K562 (cell line): ENCODE measurements around the gene KLK15. TPM values are rescaled to one million over a fixed set of nuclear protein-coding genes. Genes with fewer than 3 reads are reported as not detected.

Experiments
- CREB1 ChIP-seq, 2 experiments: sonication (generic) in 1 of 2; formaldehyde crosslinking in 1 of 2; IDR thresholded peaks; 2 replicates each; pipeline versions ENCODE4 v1.6.1 to v1.8.0; 2012 to 2022; ENCODE audit warnings: inconsistent platforms in 1 of 2, mild to moderate bottlenecking in 1 of 2, missing genetic modification reagents in 1 of 2, moderate library complexity in 1 of 2
- CTBP1 ChIP-seq: fragments of 450-650 bp; IDR thresholded peaks from 2 replicates; pipeline ENCODE4 v1.6.1; 2016; ENCODE audit warnings: borderline replicate concordance
- CXXC5 ChIP-seq: fragments of 250-450 bp; sonication (Bioruptor Pico); IDR thresholded peaks from 2 replicates; pipeline ENCODE4 v1.8.0; 2022; ENCODE audit warnings: inconsistent platforms, mild to moderate bottlenecking, moderate library complexity
- DMBX1 ChIP-seq: fragments of 250-450 bp; sonication (Bioruptor Pico); IDR thresholded peaks from 2 replicates; pipeline ENCODE4 v1.8.0; 2022; ENCODE audit warnings: inconsistent platforms, mild to moderate bottlenecking, moderate library complexity, borderline replicate concordance
- E2F6 ChIP-seq, 2 experiments: IDR thresholded peaks; 2 replicates each; pipeline ENCODE4 v1.6.1; 2011; ENCODE audit warnings: borderline replicate concordance in 1 of 2, control low read depth in 1 of 2, low read depth in 1 of 2, low read length in 1 of 2, mild to moderate bottlenecking in 1 of 2, mixed read lengths in 1 of 2, moderate library complexity in 1 of 2; ENCODE audit not compliant: insufficient read depth in 1 of 2, insufficient read length in 1 of 2, poor library complexity in 1 of 2, severe bottlenecking in 1 of 2; ENCODE audit errors: extremely low read depth in 1 of 2
- ETV5 ChIP-seq: sonication (generic); formaldehyde crosslinking; IDR thresholded peaks from 2 replicates; pipeline ENCODE4 v1.4.0; 2020; ENCODE audit warnings: low read depth, mild to moderate bottlenecking, missing genetic modification reagents
- HES1 ChIP-seq: fragments of 450-650 bp; IDR thresholded peaks from 2 replicates; pipeline ENCODE4 v1.6.1; 2016; ENCODE audit warnings: low read depth, mild to moderate bottlenecking, moderate library complexity
- MCM2 ChIP-seq: fragments of 450-650 bp; IDR thresholded peaks from 2 replicates; pipeline ENCODE4 v1.6.1; 2017; ENCODE audit warnings: low read depth, mild to moderate bottlenecking
- MTA1 ChIP-seq: fragments of 450-650 bp; IDR thresholded peaks from 2 replicates; pipeline ENCODE4 v1.6.1; 2017; ENCODE audit warnings: borderline replicate concordance
- SAP30 ChIP-seq: fragments of 200-600 bp; sonication (generic); IDR thresholded peaks from 2 replicates; pipeline ENCODE4 v1.6.1; 2012; ENCODE audit warnings: borderline replicate concordance, low read depth, mild to moderate bottlenecking, moderate library complexity, low read length, control low read depth, inconsistent platforms; ENCODE audit not compliant: insufficient read depth, poor library complexity, severe bottlenecking
- SFPQ ChIP-seq: fragments of 200-400 bp; formaldehyde crosslinking; IDR thresholded peaks from 2 replicates; pipeline ENCODE4 v1.6.1; 2017; ENCODE audit warnings: mild to moderate bottlenecking, low read depth, low read length, moderate library complexity
- SMARCE1 ChIP-seq: fragments of 450-650 bp; IDR thresholded peaks from 2 replicates; pipeline ENCODE4 v1.7.1; 2016; ENCODE audit warnings: mild to moderate bottlenecking
- TEAD1 ChIP-seq, 2 experiments: fragments of 450-650 bp in 1 of 2; sonication (generic) in 1 of 2; formaldehyde crosslinking; IDR thresholded peaks; 2 replicates each; pipeline versions ENCODE4 v1.4.0 to v1.8.0; 2020 to 2022; ENCODE audit warnings: mild to moderate bottlenecking in 2 of 2, missing genetic modification reagents in 1 of 2
- ZFP91 ChIP-seq: sonication (generic); formaldehyde crosslinking; IDR thresholded peaks from 2 replicates; pipeline ENCODE4 v1.8.0; 2022; ENCODE audit warnings: mild to moderate bottlenecking, missing genetic modification reagents
- ZNF124 ChIP-seq: sonication (generic); formaldehyde crosslinking; IDR thresholded peaks from 2 replicates; pipeline ENCODE4 v1.8.1; 2022; ENCODE audit warnings: missing genetic modification reagents
- ZSCAN29 ChIP-seq: fragments of 450-650 bp; IDR thresholded peaks from 2 replicates; pipeline ENCODE4 v1.6.1; 2017
- polyA plus RNA-seq, 8 experiments: library from polyadenylated mRNA; depleted of rRNA in 4 of 8; stranded (reverse) in 5 of 8; unstranded in 3 of 8; fragments of >200 nt; fragmentation: Nextera tagmentation in 2 of 8; fragmentation: Illumina TruSeq in 1 of 8; extraction: Ambion mirVana in 2 of 8; extraction: Trizol in 1 of 8; gene quantifications; 2 replicates each; pipeline versions ENCODE4 v1.2.1 to v1.2.3, GENCODE V29; 2011 to 2014; ENCODE audit warnings: inconsistent platforms in 1 of 8, missing spikeins in 1 of 8
- total RNA-seq, 7 experiments: library from RNA; depleted of rRNA in 6 of 7; stranded (reverse); fragments of >200 nt in 6 of 7; fragmentation: Illumina TruSeq in 2 of 7; extraction: Trizol in 2 of 7; gene quantifications; 2 replicates each; pipeline versions ENCODE4 v1.2.1 to v1.2.3, GENCODE V29; 2011 to 2021; ENCODE audit warnings: low replicate concordance in 1 of 7
- TF ChIP-seq, protein P1 (sequence below): fragments of 450-650 bp; IDR thresholded peaks from 2 replicates; pipeline ENCODE4 v1.6.1; 2017; ENCODE audit warnings: mild to moderate bottlenecking, moderate library complexity
- TF ChIP-seq, protein P2 (sequence below), 2 experiments: fragments of 450-650 bp; IDR thresholded peaks; 2 replicates each; pipeline ENCODE4 v1.6.1; 2016

The KLK15 gene
- total and polyA plus RNA-seq, 9 of the 15 experiments (the other 6 are each of a cell fraction or from before 2014, with no cell fraction given) = not detected

DNA sequence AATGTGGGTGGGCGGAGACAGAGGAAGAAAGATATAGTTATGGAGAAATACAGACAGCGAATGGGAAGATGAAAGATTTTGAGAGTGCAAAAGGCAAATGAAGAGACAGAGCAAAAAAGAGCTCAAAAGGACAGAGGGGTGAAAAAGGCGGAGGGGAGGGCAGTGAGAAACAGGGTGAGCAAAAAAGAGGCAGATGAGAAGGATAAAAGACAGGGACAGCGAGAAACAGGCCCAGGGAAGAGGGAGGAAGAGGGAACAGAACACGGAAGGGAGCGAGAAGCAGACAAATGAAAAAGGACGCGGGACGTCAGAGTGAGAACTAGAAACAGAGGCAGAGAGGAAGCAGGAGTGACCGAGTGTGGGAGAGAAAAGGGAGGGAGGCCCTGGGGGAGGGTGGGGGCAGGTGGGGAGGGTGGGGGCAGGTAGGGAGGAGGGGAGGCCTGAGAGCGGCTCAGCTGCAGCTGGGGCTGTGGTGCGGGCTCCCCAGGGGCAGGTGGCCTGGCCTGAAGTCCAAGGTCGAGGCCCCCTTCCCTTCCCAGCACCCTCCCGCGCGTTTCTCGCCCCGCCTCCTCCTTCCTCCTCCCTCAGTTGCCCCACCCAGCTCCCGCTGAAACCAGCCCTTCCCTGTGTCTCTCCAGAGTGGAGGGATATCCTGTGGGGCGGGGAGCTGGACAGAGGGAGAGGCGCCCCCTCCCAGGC, 12.7 kb downstream of the KLK15 start (continued):
- 0 out of 4 replicates have a peak, but pooled peaks of 1 of the 2 experiments have one; percentile 4 for TF ChIP-seq TEAD1 (CRISPR knock-in tag; IDR thresholded peaks at IDR 0.05)
- 0 out of 2 replicates have a peak, but pooled peaks have one; percentile 25 for TF ChIP-seq CXXC5 (CRISPR knock-in tag)
- no peak for TF ChIP-seq HES1
- no peak for TF ChIP-seq SAP30
- no peak for TF ChIP-seq ZSCAN29
- TF ChIP-seq ZFP91 = no peak
- no peak for TF ChIP-seq ZNF124 (CRISPR knock-in tag)
- TF ChIP-seq ETV5 = no peak
- TF ChIP-seq, protein P1, sequence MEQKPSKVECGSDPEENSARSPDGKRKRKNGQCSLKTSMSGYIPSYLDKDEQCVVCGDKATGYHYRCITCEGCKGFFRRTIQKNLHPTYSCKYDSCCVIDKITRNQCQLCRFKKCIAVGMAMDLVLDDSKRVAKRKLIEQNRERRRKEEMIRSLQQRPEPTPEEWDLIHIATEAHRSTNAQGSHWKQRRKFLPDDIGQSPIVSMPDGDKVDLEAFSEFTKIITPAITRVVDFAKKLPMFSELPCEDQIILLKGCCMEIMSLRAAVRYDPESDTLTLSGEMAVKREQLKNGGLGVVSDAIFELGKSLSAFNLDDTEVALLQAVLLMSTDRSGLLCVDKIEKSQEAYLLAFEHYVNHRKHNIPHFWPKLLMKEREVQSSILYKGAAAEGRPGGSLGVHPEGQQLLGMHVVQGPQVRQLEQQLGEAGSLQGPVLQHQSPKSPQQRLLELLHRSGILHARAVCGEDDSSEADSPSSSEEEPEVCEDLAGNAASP = no peak
- no peak for TF ChIP-seq CREB1 (IDR thresholded peaks at IDR 0.05)
- no peak for TF ChIP-seq CREB1 (CRISPR knock-in tag; IDR thresholded peaks at IDR 0.05)
- peak; percentile 53 for TF ChIP-seq SMARCE1
- TF ChIP-seq MTA1 = peak; percentile 48; the same call in 1 of the 2 replicates
- TF ChIP-seq SFPQ = no peak
- TF ChIP-seq, protein P2, sequence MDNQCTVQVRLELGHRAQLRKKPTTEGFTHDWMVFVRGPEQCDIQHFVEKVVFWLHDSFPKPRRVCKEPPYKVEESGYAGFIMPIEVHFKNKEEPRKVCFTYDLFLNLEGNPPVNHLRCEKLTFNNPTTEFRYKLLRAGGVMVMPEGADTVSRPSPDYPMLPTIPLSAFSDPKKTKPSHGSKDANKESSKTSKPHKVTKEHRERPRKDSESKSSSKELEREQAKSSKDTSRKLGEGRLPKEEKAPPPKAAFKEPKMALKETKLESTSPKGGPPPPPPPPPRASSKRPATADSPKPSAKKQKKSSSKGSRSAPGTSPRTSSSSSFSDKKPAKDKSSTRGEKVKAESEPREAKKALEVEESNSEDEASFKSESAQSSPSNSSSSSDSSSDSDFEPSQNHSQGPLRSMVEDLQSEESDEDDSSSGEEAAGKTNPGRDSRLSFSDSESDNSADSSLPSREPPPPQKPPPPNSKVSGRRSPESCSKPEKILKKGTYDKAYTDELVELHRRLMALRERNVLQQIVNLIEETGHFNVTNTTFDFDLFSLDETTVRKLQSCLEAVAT (IDR thresholded peaks at IDR 0.05) = peak; percentile 84 to 89; a peak in 2 of 4 replicates
- TF ChIP-seq CTBP1 = no peak; the same call in 1 of the 2 replicates
- no peak for TF ChIP-seq DMBX1 (CRISPR knock-in tag)
- peak; percentile 92 to 95 for TF ChIP-seq E2F6 (IDR thresholded peaks at IDR 0.05; ENCODE audit: borderline replicate concordance in 1 of 2, extremely low read depth in 1 of 2, insufficient read depth in 1 of 2, insufficient read length in 1 of 2, low read depth in 1 of 2, low read length in 1 of 2, poor library complexity in 1 of 2, severe bottlenecking in 1 of 2)
- TF ChIP-seq MCM2 = no peak
